Measurements from ENCODE around the gene MAVS.
A peak's percentile ranks its signal among the peaks of the same experiment; 100 is the strongest.

MAVS gene

GRCh38 chr20:3854462-3854871, 7.8 kb downstream of the MAVS start:
- H3K4me3 Mint-ChIP-seq = no peak overlapping the region
- H3K36me3 Mint-ChIP-seq (ENCODE audit: low read depth) = peaks cover 56% of the 10 kb centered on the region
- H3K9me3 Mint-ChIP-seq = no peaks in the 10 kb centered on the region
- no peaks in the 10 kb centered on the region for H3K27me3 Mint-ChIP-seq (ENCODE audit: low read depth, poor library complexity)
- no peak for DNase-seq
- no peak overlapping the region for H3K27ac Mint-ChIP-seq
- TF ChIP-seq CTCF (IDR thresholded peaks at IDR 0.05) = no peak
- no peaks in the 10 kb centered on the region for H3K4me1 Mint-ChIP-seq

GRCh38 chr20:3857405-3857804, 10.8 kb downstream of the MAVS start:
- peaks cover 9% of the 10 kb centered on the region for H3K9me3 Mint-ChIP-seq
- no peak for TF ChIP-seq CTCF (IDR thresholded peaks at IDR 0.05)
- peaks cover 67% of the 10 kb centered on the region for H3K36me3 Mint-ChIP-seq (ENCODE audit: low read depth)
- no peak overlapping the region for H3K27ac Mint-ChIP-seq
- no peak for DNase-seq
- no peaks in the 10 kb centered on the region for H3K27me3 Mint-ChIP-seq (ENCODE audit: low read depth, poor library complexity)
- no peak overlapping the region for H3K4me3 Mint-ChIP-seq
- no peaks in the 10 kb centered on the region for H3K4me1 Mint-ChIP-seq

- Mint-ChIP-seq H3K36me3 (ENCODE audit: low read depth) (peaks cover 79% of the 10 kb centered on the region), H3K27me3 (ENCODE audit: low read depth, poor library complexity) (no peaks in the 10 kb centered on the region), H3K4me1 (no peaks in the 10 kb centered on the region), H3K27ac (no peak overlapping the region), H3K9me3 (peaks cover 12% of the 10 kb centered on the region), H3K4me3 (no peak overlapping the region)
- DNase-seq = no peak
- no peak for TF ChIP-seq CTCF (IDR thresholded peaks at IDR 0.05)
Measured at GRCh38 chr20:3858689-3859088, 12.1 kb downstream of the MAVS start.

- Mint-ChIP-seq H3K27ac (no peak overlapping the region), H3K9me3 (peaks cover 12% of the 10 kb centered on the region), H3K36me3 (ENCODE audit: low read depth) (peaks cover 62% of the 10 kb centered on the region), H3K4me3 (peak overlapping the region; percentile 25), H3K27me3 (ENCODE audit: low read depth, poor library complexity) (no peaks in the 10 kb centered on the region), H3K4me1 (no peaks in the 10 kb centered on the region)
- no peak for DNase-seq
- TF ChIP-seq CTCF (IDR thresholded peaks at IDR 0.05) = no peak
Measured at GRCh38 chr20:3861191-3861590, 14.6 kb downstream of the MAVS start.

GRCh38 chr20:3862333-3862732, 15.7 kb downstream of the MAVS start:
- Mint-ChIP-seq H3K27me3 (ENCODE audit: low read depth, poor library complexity) (no peaks in the 10 kb centered on the region), H3K9me3 (peaks cover 12% of the 10 kb centered on the region), H3K4me1 (no peaks in the 10 kb centered on the region), H3K4me3 (no peak overlapping the region), H3K27ac (no peak overlapping the region), H3K36me3 (ENCODE audit: low read depth) (peaks cover 56% of the 10 kb centered on the region)
- DNase-seq = no peak
- no peak for TF ChIP-seq CTCF (IDR thresholded peaks at IDR 0.05)

- Mint-ChIP-seq H3K27ac (peak overlapping the region; percentile 89), H3K9me3 (peaks cover 12% of the 10 kb centered on the region)
- TF ChIP-seq CTCF (IDR thresholded peaks at IDR 0.05) = no peak
Measured at GRCh38 chr20:3863317-3863716, 16.7 kb downstream of the MAVS start.

More at GRCh38 chr20:3863317-3863716, 16.7 kb downstream of the MAVS start:
- H3K4me1 Mint-ChIP-seq = no peaks in the 10 kb centered on the region
- H3K36me3 Mint-ChIP-seq (ENCODE audit: low read depth) = peaks cover 48% of the 10 kb centered on the region
- H3K4me3 Mint-ChIP-seq = no peak overlapping the region
- no peaks in the 10 kb centered on the region for H3K27me3 Mint-ChIP-seq (ENCODE audit: low read depth, poor library complexity)
- DNase-seq = no peak

Data from nephron progenitor cell (in vitro differentiated cells).